GM19438 (cell line): ENCODE data around the gene KRTAP9-8.
"Not testable (repeated sequence)": the region's sequence is repeated elsewhere in the genome, so short reads cannot be mapped to it uniquely, and the experiment has no call there.

Experiments used
- ATAC-seq: cut with Tn5 transposase; IDR thresholded peaks from one replicate; pipeline ENCODE4 v1.9.1; 2021; ENCODE audit warnings: low read depth; ENCODE audit not compliant: unreplicated experiment

KRTAP9-8 gene

DNA sequence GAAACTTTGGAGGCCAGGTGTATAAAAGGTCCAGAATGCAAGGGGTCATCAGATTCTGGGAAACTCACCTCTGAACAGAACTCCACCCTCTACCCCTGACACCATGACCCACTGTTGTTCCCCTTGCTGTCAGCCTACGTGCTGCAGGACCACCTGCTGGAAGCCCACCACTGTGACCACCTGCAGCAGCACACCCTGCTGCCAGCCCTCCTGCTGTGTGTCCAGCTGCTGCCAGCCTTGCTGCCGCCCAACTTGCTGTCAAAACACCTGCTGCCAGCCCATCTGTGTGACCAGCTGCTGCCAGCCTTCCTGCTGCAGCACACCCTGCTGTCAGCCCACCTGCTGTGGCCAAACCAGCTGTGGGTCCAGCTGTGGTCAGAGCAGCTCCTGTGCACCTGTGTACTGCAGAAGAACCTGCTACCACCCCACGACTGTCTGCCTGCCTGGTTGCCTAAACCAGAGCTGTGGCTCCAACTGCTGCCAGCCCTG lies at the start of gene KRTAP9-8:
Gene KRTAP9-8 (plus strand): TSS at position 51 of the 489 bp plus-strand sequence. CDS start 53 bp downstream, at position 104.
- ATAC-seq: not testable (repeated sequence)

GRCh38 chr17:41189837-41190318 lies 47.9 kb upstream of the KRTAP9-8 start, which contains the start of gene KRTAP9-1:
TSS of gene KRTAP9-1 (plus strand) at chr17:41189887. CDS start at chr17:41189887, 0 bp downstream.
- not testable (repeated sequence) for ATAC-seq

DNA sequence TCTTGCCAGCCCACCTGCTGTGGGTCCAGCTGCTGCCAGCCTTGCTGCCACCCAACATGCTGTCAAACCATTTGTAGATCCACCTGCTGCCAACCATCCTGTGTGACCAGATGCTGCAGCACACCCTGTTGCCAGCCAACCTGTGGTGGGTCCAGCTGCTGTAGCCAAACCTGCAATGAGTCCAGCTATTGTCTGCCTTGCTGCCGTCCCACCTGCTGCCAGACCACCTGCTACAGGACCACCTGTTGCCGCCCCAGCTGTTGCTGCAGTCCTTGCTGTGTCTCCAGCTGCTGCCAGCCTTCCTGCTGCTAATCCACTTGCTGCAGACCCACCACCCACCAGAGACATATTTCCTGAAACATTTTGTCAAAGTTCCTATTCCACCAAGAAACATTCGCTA lies 47.5 kb upstream of the KRTAP9-8 start:
- ATAC-seq: no peak

GRCh38 chr17:41196068-41196467 lies 41.7 kb upstream of the KRTAP9-8 start:
- ATAC-seq: no peak

GRCh38 chr17:41199421-41200078 lies 38.2 kb upstream of the KRTAP9-8 start:
- ATAC-seq: no peak

GRCh38 chr17:41211845-41212466 lies 25.8 kb upstream of the KRTAP9-8 start:
- no peak for ATAC-seq

- ATAC-seq: no peak
Observed at GRCh38 chr17:41212524-41213169, 25.2 kb upstream of the KRTAP9-8 start.

GRCh38 chr17:41215681-41216080 lies 22.1 kb upstream of the KRTAP9-8 start:
- no peak for ATAC-seq

GRCh38 chr17:41223821-41224220 lies 14.0 kb upstream of the KRTAP9-8 start:
- ATAC-seq: no peak

DNA sequence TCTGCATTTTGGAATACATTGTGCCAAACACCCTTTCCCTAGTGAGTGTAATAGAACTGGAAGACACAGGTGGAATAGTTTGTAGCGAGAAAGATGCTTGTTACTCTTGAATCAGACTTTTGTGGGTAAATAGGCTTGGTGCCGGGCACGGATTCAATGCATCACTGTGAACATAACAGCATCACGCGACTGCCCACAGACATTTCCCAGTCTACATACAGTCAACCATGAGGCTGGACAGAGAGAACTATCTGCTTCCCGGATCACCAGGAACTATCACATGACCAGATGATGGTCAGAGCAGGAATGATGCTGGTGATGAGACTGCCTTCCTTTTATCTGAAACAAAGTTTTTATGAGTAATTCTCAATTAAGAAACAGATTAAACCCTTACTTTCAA lies 11.7 kb upstream of the KRTAP9-8 start:
- no peak for ATAC-seq

GRCh38 chr17:41226598-41227095 lies 11.2 kb upstream of the KRTAP9-8 start, which contains the start of gene KRTAP9-2:
TSS of gene KRTAP9-2 (plus strand) at chr17:41226648. CDS start at chr17:41226655, 7 bp downstream.
- ATAC-seq: not testable (repeated sequence)

GRCh38 chr17:41230094-41230493 lies 7.7 kb upstream of the KRTAP9-8 start:
- no peak for ATAC-seq

DNA sequence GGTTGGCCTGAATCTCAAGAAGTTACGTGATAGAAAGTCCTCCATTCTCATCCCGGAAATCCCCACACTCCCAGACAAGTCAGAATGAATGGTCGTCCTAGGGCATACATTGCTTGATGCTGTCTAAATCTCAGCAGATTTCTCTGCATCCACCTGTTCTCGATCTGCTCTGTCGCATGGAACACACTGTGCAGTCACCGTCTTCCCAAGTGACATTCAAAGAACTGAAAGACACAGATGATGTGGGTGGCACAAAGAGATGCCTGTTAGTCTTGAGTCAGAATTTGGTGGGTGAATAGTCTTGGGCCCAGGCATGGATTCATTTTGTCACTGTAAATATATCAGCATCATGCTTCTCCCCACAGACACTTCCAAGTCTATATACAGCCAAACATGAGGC lies 6.1 kb upstream of the KRTAP9-8 start:
- no peak for ATAC-seq

- ATAC-seq: not testable (repeated sequence)
Observed at GRCh38 chr17:41232399-41233105, 5.2 kb upstream of the KRTAP9-8 start, which contains the start of gene KRTAP9-3. TSS of gene KRTAP9-3 (plus strand) at chr17:41232449. CDS start at chr17:41232502, 53 bp downstream.

DNA sequence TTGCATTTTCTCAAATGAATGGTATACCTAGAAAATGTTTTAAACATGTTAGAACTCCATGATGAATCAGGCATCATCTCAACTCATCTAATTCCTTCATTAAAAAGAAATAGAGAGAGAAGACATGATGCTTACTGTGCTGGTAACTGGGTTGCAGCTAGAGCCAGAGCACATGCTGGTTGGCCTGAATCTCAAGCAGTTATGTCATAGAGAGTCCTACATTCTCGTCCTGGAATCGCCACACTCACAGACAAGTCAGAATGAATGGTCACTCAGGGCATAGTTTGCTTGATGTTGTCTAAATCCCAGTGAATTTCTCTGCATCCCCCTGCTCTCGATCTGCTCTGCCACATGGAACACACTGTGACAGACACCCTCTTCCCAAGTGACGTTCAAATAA lies 683 bp upstream of the KRTAP9-8 start:
- not testable (repeated sequence) for ATAC-seq

- ATAC-seq: not testable (repeated sequence)
Observed at GRCh38 chr17:41246995-41247787, 9.4 kb downstream of the KRTAP9-8 start.

GRCh38 chr17:41249637-41250240 lies 11.9 kb downstream of the KRTAP9-8 start, which contains the start of gene KRTAP9-4:
TSS of gene KRTAP9-4 (plus strand) at chr17:41249687. CDS start at chr17:41249721, 34 bp downstream.
- ATAC-seq: not testable (repeated sequence)

DNA sequence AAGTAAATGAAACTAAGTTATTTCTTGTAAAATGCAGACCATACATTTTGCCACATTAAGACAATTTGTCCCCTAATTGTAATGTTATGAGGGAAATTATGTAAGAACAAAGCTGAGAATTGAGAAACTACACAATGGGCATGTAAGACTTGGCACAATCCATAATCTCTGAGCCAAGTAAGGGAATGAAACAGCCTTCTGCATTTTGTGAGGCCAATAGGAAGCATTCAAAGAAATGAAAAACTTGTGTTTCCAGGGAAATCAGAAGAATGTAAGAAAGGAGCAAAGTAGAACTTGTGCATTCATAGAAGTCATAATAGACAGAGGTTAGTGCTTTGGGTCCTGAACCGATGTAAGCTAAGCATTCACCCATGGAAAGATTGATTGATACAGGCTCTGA lies 13.5 kb downstream of the KRTAP9-8 start:
- ATAC-seq: no peak

DNA sequence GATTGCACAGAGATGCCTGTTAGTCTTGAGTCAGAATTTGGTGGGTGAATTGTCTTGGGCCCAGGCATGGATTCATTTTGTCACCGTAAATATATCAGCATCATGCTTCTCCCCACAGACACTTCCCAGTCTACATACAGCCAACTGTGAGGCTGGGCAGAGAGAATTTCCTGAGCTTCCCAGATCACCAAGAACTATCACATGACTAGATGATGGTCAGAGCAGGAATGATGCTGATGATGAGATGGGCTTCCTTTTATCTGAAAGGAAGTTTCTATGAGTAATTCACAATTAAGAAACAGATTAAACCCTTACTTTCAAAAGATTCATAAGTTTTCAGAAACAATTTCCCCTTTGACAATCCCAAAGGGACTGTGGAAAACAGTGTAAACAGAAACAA lies 17.1 kb downstream of the KRTAP9-8 start:
- no peak for ATAC-seq
